Activated CD4-positive, alpha-beta T cell treated with anti-CD3 and anti-CD28 coated beads for 4 hours (primary cell): ENCODE data around the gene C1GALT1.
"Not testable (repeated sequence)": the region's sequence is repeated elsewhere in the genome, so short reads cannot be mapped to it uniquely, and the experiment has no call there.

Experiments used
- DNase-seq, 2 donors: peaks; one replicate each; pipeline ENCODE4 v3.0.0-alpha.2; 2020

The C1GALT1 gene

DNA sequence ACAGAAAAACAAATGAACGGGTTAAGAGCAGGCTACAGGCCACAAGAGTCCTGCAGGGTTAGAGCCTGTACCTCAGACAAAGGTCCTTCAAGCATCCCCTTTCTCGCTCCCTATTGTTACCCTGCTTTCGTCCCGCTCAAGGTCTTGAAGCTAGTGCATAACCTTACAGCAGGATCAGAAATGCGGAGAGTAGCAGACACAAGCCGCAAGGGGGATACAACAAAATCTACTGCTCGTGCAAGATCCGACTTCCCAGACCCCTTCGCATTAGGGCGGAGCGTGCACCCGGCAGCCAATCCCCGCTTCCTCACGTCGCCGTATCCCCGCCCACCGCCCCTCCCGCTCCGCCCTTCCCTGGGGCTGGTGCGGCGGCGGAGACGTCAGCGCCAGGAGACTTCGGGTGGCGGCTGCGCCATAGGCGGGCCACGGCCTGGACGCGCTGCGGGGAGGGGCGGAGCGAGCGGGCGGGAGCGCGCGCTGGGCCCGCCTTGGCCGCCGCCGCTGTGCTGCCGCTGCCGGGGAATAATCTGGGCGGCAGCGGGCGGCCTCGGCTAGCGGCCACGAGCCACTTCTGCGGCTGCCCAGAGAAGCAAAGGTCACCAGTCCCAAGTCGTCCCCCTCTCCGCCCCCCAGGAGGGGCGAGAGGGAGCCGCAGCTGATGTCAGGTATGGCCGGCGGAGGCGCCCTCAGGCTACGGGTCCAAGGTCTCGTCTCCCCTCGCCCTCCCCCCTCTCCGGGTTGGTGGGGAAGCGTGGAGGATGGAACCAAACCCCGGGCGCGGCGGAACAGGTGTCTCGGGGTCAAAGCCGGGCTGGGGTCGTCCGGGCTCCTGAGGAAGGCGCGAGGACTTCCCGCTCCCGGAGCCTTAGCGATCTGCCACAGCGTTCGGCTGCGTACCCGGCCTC is at the start of gene C1GALT1:
TSS of gene C1GALT1 (plus strand) at position 389 of the 905 bp plus-strand sequence. CDS start 51,776 bp downstream, outside the sequence.
- DNase-seq, result peak; percentile 97 to 98

DNA sequence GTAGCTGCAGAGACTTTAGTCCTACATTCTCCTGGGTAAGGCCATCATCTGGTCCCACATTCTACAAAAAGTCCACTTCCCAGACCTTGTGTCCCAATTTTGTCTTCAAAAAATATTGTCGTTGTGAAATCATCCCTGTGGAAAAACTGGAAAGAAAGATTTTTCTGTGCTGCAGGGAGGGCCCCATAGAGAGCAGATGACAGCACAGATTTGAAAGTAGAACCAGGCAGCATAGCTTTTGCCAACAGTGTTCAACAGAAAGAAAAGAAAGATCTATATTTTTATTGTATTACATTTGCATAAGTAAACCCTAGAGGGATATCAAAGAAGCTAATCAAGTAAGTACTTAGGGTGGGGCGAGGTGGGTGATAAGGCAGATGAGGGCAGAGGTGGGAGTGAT is 48.3 kb upstream of the C1GALT1 start:
- DNase-seq, result no peak

DNA sequence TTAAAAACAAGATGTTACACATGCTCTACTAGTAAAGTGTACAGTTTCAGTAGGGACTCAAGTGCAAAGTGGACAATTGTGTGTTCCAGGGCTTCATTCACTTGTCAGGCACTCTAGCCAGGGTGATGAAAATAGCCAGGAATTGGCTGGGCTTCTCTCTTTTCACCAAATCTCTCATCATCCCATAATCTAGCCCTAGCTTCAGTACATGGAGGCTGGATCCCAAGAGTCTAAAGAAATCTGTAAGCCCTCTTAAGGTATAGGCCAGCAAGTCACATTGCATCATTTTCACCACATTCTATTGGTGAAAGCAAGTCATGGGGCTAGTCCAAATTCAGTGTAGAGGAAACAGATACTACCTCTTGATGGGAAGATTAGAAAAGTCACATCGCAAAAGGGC is 47.3 kb upstream of the C1GALT1 start:
- no peak for DNase-seq

DNA sequence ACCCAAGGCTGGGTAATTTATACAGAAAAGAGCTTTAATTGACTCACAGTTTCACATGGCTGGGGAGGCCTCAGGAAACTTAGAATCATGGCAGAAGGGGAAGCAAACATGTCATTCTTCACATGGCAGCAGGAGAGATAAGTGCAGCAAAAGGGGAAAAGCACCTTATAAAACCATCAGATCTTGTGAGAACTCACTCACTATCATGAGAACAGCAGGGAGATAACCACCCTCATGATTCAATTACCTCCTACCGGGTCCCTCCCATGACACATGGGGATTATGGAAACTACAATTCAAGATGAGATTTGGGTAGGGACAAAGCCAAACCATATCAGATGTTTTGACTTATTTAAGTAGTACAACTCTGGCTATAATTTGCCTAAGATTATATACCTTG is 46.4 kb upstream of the C1GALT1 start:
- not testable (repeated sequence) for DNase-seq

DNA sequence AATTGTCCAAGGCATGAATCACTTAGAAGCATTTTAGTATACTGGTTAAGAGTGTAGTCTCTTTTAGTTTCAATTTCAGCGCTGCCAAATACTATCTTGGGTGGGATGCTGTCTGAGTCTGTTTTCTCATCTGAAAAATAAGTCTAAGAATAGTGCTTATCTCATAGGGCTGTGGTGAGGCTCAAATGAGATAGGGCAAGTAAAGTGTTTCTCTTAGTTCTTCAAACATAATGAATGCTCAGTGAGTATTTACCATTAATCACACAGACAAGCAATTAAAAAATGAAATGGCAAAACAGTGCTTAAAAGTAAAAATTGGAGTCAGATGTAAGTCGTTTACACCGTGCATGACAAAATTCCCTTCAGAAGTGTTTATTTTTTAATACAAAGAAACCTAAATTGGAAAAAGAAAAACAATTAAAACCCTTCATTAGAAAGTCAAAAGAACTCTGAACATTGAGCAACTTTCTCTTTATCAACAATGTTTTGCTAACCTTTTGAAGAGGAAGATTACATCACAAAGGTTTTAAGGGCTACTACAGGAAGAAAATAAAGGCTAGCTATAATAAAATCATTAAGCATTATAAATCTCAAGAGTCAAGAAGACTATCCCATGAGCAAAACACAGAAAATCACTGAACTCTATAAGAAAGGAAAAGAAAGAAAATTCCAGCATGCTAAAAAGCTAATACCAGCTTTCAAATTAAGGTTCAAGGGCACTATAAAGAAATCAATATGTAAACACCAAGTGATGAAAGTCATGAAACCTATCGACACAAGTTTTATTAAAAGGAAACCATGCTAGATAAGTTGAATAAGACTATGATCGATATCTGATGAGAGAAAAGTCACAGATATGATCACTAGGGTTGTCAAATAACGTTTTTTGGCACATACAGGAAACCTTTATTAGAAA is 45.6 kb upstream of the C1GALT1 start:
- no peak for DNase-seq

DNA sequence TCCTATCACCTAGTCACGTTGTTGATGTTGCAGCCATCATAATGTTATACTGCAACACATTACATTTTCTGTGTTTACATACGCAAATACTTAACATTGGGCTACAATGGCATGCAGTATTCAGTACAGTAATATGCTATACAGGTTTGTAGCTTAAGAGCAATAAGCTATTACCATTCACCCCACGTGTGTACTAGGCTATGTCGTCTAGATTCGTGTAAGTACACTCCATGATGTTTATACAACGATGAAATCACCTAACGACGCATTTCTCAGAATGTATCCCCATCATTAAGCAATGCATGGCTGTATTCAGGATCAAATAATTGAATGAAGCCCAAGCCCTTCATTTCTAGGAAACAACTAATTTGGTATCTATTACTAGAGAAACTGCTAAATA is 43.4 kb upstream of the C1GALT1 start:
- DNase-seq, result no peak

DNA sequence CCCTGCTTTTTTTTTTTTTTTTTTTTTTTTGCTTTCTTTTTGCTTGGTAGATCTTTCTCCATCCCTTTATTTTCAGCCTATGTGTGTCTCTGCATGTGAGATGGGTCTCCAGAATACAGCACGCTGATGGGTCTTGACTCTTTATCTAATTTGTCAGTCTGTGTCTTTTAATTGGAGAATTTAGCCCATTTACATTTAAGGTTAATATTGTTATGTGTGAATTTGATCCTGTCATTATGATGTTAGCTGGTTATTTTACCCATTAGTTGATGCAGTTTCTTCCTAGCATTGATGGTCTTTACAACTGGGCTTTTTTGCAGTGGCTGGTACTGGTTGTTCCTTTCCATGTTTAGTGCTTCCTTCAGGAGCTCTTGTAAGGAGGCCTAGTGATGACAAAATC is 38.9 kb upstream of the C1GALT1 start:
- not testable (repeated sequence) for DNase-seq

DNA sequence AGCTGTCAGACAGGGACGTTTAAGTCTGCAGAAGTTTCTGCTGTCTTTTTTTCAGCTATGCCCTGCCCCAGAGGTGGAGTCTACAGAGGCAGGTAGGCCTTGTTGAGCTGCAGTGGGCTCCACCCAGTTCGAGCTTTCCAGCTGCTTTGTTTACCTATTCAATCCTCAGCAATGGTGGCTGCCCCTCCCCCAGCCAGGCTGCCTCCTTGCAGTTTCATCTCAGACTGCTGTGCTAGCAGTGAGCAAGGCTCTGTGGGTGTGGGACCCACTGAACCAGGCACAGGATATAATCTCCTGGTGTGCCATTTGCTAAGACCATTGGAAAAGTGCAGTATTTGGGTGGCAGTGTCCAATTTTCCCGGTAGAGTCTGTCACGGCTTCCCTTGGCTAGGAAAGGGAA is 37.2 kb upstream of the C1GALT1 start:
- DNase-seq, result not testable (repeated sequence)

DNA sequence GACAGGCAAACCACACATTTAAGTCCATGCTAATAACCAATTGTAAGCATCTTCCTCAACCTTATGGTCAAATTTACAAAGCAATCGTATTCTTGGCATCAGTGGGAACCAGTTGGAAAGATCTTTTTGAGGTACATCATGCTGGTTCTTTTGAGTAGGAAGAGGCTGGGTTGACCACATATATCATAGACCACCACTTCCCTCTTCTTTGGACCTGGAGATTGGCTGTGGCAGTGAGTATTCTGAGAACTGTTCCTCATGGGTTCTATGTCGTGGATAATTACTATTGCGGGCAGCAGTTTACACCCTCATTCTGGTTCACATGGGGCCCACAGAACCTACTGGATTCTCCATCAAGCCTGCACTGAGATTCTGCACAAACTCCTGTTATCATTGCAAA is 35.5 kb upstream of the C1GALT1 start:
- no peak for DNase-seq

DNA sequence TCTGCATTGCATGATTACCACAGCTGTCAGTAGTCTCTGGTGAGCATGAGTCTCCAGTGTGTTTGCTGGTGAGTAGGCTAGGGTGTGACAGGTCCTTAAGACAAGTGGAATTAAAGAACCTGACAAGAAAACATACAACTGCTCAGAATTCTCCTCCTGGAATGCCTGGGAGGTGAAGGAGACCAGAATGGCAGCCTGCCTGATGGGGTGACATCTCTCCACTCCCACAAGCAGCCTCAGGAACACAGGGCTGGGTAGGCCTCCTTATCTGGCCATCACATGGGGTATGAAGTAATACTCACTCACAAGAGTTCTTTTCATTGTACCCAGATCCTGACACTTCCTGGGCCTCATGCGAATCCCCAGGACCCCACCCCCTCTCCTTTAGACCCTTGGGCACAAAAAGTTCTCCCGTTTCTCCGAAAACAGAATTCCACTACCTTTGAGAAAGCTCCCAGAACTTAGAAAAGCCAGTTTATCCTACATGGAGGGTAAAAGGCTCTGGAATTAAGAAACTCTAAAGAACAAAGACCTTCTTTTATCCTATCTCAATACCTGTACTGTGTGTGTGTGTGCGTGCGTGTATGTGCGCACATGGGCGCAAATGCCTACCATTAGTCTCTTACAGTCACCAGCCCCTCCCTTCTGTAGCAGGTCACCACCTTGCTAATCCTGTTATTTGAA is 33.4 kb upstream of the C1GALT1 start:
- no peak for DNase-seq

DNA sequence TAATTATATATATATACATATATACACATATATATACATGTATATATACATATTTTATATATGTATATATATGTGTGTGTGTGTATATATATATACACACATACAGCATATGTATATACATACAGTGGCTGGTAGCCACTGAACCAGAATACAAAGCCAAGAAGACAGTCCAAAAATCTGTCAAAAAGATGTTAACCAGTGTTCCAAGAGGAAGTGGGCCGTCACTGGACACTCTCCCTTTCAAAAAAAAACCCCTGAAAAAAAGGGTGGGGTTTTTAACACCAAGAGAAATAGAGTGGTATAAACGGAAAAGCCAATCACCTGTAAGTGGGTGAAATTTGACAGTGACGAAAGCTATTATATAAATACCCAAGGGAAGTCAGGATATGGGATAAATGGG is 31.1 kb upstream of the C1GALT1 start:
- DNase-seq, result no peak

DNA sequence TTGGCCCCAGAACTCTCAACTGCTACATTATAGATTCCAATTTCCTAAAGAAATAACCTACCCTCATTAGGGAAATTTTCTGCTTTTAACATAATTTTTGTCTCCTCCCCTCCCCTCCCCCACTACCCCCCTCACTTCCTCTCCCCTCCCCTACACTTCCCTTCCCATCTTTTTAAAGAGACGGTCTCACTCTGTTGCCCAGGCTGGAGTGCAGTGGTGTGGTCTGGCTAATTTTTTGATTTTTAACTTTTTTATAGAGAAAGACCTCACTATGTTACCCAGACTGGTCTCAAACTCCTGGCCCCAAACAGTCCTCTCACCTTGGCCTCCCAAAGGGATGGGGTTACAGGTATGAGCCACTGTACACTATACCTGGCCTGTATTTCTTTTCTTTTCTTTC is 30.5 kb upstream of the C1GALT1 start:
- no peak for DNase-seq

DNA sequence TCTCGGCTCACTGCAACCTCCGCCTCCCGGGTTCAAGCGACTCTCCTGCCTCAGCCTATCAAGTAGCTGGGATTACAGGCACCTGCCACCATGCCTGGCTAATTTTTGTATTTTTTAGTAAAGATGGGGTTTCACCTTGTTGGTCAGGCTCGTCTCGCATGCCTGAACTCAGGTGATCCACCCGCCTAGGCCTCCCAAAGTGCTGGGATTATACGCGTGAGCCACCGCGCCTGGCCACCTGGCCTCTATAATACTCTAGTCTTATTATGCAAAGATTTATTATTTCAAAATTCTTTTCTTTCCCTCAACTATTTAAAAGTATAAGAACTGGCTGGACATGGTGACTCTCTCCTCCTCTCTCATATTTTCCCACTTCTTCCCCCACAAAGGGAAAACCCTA is 30.0 kb upstream of the C1GALT1 start:
- no peak for DNase-seq

DNA sequence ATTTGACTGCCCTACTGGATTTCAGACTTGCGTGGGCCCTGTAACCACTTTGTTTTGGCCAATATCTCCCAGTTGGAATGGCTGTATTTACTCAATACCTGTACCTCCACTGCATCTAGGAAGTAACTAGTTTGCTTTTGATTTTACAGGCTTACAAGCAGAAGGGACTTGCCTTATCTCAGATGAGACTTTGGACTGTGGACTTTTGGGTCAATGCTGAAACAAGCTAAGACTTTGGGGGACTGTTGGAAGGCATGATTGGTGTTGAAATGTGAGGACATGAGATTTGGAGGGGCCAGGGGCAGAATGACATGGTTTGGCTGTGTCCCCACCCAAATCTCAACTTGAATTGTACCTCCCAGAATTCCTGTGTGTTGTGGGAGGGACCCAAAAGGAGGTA is 28.0 kb upstream of the C1GALT1 start:
- DNase-seq, result not testable (repeated sequence)

DNA sequence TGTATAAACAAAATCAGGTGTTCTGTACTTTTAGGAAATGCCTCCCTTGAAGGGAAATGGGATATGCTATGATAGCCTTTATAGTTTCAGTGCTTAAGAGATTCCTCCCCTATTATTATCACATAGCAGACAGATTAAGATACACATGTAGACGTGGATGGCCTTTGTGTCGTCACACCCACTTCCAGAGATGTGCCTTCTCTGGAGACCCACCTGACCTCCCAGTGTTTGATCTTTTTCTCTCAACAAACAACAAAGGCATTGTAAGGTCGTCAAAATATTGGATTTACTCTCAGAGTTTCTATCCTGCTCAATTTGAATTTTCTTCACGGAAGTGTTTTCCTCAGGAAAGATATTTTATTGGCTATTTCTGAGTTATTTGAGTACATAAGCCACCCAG is 25.7 kb upstream of the C1GALT1 start:
- no peak for DNase-seq

DNA sequence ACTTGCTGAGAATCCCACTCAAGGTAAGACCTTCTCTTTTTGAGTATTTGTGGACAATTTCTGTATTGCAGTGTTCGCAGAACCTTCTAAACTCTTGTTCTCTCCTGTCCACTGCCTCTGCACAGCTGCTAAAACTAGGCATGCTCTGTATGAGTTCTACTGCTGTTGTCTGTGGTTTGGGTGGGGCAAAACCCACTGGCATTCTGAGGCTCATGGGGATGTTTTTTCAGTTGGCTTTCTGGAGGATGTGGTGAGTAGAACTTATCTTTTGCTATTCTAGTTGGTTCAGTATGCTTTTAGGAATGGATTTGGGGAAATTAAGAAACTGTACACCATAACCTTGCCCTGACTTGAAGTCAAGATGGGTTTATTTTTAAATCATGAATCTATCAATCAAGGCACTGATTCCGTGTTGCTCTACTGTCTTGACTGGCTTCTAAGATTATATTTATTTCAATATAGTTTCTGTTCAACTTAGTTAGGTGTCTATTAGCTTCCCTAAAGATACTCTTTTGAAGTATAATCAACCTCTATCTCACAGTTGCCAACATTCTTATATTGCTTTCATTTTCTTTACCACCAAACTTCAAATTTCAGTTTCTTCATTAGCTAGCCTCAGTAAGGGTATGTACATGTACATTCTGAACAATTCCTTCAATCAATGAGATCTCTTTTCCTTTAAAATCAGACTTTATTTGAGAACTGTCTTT is 25.0 kb upstream of the C1GALT1 start:
- DNase-seq, result peak; percentile 19 to 41

DNA sequence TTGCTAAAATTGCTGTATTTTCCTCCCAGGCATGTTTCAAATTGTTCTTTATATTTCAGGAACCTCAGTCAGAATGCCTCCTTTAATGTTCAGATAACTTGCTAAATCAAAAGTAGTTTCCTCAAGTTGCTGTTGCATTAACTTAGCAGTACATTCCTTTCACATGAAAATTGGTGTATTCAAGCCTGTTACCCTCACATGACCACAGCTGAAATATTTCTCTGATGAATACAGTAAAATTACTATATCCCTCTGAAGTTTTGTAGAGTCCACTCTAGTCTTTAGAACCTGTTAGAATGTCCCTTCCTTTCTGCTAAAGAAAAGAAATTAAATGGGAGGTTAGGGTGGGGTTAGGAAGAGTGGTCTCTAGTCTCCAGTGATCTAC is 24.5 kb upstream of the C1GALT1 start:
- DNase-seq, result no peak

DNA sequence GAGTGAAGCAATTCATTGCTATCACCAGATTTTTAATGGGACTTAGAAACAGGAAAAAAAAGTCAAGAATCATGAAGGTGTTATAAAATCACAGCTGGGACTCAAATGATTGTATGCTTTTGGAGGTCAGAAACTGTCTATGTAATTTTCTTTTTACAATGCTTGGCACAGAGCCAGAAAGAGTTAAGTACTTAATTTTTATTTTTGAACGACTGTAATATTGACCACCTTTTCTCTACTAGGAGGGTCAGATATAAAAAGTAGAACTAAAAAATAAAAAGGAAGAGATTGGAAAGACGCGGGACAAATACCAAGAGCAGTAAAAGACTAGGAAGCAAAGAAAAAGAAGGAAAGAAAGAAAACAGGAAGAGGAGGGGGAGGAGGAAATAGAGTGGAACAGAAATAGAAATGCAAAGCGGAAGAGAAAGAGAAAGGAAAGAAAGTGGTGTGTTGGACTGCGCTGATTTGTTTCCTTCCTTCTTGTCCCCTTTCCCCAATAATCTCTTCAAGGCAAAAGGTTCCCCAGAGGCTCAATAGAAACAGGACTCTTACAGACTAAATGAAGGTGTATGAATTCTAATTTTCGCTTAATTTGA is 23.2 kb upstream of the C1GALT1 start:
- DNase-seq, result no peak

DNA sequence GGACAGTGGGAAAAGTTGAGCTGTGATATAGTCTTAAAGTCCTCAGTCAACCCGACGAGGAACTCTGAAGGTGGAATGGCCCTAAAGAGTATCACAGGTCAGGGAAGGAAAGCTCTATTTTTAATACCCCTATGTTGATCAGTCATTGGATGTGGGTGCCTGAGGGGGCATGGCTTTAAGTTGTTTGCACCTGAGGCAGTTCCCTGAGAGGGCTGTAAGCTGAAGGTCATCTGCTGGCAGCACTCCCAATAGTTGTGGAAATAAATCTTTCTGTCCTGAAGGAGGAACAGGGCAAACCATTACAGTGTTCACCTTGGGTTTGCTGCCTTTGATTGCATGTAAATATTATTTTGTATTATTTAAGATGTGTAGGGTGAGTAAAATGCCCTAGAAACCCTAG is 17.8 kb upstream of the C1GALT1 start:
- no peak for DNase-seq

DNA sequence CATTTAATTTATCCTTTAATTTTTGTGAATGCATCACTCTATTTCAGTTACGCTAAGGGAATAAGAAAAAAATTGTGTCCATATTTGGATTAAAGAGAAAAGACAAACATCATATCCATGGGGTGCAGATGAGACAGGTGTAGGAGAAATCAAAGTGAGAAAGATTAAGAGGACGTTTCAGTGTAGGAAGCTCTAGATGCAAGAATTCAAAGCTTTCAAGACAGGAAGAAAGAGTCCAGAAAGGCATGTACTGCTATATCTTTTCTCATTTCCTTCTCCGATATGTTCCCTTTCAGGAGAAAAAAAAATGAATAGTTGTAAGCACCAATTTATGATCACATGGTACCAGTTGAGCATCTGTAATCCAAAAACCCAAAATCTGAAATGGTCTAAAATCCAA is 17.0 kb upstream of the C1GALT1 start:
- no peak for DNase-seq

DNA sequence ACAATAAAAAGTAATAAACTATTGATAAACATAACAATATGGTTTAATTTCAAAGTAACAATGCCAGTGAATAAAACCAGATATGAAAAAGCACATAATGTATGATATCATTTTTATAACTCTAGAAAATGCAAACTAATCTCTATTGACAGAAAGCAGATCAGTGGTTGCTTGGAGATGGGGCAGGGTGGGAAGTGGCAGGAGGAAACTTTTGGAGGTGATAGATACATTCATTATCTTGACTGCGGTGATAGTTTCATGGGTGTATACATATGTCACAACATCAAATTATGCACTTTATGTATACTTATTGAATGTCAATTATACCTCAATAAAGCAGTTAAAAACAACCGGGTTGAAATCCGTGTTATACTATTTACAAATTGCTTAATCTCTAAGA is 16.0 kb upstream of the C1GALT1 start:
- DNase-seq, result no peak

DNA sequence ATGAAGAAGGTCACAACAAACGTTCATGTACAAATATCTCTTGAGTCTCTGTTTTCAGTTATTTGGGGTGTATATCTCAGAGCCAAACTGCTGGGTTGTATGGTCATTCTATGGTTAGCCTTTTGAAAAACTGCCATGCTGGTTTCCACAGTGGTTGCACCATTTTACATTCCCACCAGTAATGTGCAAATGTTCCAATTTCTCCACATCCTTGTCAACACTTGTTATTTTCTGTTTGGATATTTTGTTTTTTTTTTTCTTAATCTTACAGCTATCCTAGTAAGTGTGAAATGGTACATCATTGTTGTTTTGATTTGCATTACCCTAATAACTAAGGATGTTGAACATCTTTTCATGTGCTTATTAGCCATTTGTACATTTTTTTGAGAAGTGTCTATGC is 13.0 kb upstream of the C1GALT1 start:
- no peak for DNase-seq
